ENCODE results near the gene PSKH1. TPM values are rescaled to one million over a fixed set of nuclear protein-coding genes. Genes with fewer than 3 reads are reported as not detected.

The PSKH1 gene
- 8.7 and 14.7 TPM in 2 replicates for total RNA-seq

GRCh38 chr16:67892899-67893742, at the start of gene PSKH1:
Gene PSKH1, plus strand, starts transcription at chr16:67893254. Its CDS starts 15,496 bp downstream, at chr16:67908750.

GRCh38 chr16:67846320-67847063, 46.6 kb upstream of the PSKH1 start, which contains the start of gene NUTF2:
Gene NUTF2, plus strand, starts transcription at chr16:67846933. Its CDS starts 18,198 bp downstream, at chr16:67865131.

GRCh38 chr16:67847064-67847861, 45.8 kb upstream of the PSKH1 start, which contains the start of gene CENPT:
Gene CENPT, minus strand, starts transcription at chr16:67847693. Its CDS starts 13,834 bp downstream, at chr16:67833859.

GRCh38 chr16:67872631-67873434, 20.2 kb upstream of the PSKH1 start, which contains the start of gene EDC4:
Gene EDC4, plus strand, starts transcription at chr16:67873052. Its CDS starts 210 bp downstream, at chr16:67873262.

GRCh38 chr16:67884684-67885083, 8.4 kb upstream of the PSKH1 start, which contains the start of gene NRN1L:
Gene NRN1L, plus strand, starts transcription at chr16:67884885. Its CDS starts 19 bp downstream, at chr16:67884904.

DNA sequence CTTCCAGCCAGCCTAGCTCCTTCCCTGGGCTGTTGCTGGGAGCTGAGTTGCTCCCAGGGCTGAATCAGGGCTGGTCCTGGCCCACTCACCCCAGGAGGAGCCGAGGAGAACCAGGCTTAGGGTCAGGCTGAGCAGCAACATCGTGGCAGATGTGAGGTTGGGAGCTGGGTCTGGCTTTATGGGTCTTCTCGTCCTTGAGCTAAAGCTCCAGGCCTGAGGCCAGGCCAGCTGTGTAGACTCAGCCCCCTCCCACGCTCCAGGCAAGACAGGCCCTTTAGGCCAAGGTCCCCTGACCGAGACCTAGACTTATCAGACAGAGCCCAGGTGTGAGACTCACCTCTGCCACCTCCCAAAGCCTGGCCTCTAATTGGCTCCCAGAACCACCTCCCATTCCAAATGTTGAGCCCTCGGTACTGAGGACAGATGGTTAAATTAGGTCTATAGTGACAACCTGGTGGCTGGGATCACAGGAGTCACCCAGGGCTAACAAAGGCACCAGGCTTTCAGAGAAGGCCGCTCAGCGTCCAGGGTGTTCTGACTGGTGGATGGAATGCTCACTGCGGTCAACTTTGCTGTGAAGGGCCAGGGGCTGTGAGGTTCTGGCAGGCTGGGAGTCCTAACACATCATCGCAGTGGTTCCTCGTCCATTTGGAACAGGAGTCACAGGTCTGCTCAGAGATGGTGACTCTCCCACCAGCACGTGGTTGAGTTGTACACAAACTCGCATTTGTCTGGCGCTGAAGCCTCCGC, 38.8 kb downstream of the PSKH1 start, which contains the start of gene CTRL:
Gene CTRL, minus strand, starts transcription at position 151 of the 750 bp plus-strand sequence. Its CDS starts 10 bp downstream, at position 141.

DNA sequence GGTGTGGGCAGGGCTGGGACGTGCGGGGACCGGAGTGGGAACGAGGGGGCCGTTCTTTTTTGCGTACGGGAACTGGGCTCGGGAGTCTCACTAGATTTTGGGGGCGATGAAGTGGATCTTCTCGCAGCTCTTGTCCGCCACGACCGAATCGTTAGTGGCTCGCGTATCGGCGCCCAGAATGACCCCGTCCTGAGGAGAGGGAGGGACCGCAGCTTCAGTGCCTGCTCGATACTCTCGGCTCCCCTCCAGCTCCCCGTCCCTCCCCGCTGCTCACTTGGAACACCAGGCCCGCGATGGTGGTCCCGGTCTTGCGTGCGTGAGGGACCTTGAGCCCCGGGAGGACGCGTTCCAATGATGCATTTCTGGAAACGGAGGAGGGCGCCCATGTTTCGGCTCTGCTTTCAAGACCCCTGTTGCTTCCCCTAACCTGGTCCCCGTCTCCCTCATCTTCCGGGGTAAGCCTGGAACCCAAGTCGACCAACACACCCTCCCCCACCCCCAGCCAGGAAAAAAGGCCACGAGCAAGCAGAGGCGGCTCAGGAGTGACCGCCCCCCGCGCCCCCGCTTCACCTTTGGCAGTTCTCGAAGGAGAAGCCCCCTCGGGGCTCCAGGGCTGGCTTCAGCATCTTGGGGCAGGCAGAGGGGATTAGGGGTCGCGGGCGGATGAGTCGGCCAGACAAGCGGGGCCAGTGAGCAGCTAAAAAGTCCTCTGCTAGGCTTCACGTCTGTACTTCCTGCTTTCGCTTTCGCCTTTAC, 43.2 kb downstream of the PSKH1 start, which contains the start of gene PSMB10:
Gene PSMB10, minus strand, starts transcription at position 727 of the 756 bp plus-strand sequence. Its CDS starts 101 bp downstream, at position 626.

DNA sequence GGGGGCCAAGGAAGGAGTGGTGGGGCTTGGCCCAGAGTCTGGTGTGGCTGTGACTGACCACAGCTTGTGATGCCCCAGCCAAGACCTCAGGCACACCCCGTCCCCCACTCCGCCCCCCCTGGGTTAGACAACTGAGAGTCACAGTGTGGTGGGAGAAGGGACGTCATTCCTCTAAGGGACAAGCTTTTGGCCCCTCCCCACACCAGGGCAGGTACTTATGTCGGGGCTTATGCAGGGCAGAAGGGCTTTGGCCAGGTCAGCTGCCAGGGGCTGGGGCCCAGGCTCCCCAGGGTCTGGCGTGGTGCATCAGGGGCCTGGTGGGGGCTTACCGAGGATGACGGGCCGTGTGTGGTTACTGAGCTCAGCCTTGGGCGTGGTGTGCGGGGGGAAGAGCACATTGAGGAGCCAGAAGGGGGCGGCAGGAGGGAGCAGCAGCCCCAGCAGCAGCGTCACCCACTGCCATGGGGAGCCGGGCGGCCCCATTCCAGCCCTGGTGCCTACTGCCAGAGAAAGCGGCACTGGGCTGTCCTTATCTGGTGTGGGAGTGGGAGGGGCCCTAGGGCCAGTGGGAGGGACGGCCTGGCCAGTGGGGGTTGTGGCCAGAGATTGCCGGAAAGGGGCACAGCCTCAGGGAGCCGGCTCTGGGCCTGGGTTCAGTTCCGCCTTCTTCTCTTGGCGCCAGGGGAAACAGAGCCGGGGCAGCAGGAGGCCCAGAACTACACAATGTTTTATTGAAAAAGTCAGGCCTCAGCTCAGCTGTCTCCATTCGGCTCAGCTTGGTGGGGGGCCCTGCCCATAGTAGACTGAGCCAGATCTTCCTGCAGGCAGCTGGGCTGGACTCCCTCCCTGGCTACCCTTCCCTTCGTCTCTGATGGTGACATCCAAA, 50.8 kb downstream of the PSKH1 start, which contains the start of gene LCAT:
Gene LCAT, minus strand, starts transcription at position 502 of the 886 bp plus-strand sequence. Its CDS starts 19 bp downstream, at position 483.

DNA sequence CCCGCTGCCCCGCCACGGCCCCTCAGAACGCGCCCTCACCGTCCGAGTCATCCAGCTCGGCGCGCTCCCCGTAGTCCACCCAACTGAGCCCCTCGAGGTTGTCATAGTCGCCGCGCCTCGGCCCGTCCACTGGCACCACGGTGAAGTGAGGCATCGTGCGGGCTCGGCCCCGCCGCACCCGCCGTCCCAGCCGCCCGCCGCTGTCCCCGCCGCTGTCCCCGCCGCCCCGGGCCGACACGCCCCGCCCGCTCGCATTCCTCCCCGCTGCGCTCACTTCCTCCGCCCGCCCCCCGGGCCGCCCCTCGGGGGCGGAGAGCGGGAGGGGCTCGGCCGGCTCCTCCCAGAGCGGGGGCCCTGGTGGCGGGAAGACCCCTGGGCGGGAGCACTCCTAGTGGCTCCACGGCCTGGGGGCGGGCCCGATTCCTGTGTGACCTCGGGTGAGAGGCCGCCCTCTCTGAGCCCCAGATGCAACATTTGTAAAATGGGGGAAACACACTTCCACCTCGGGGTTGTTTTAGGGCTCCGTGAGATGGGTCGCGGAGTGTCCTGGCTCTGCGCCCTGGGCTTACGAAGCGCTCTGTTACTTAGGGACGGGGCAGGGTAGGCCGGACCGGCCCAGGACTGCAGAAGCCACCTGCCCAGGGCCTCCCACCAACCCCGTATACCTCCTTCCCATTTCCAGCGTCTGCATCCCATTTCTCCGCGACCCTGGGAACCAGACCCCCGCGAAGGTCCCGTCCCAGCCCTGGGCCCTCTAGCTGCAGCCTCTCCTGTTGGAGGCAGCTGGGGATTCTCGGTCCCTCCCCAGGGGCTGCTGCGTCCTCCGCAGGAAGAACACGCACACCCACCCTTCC, 75.6 kb downstream of the PSKH1 start, which contains the start of gene SLC12A4:
Gene SLC12A4, minus strand, starts transcription at position 238 of the 854 bp plus-strand sequence. Its CDS starts 84 bp downstream, at position 154.

Other genes with a start within 250 kb of the PSKH1 start
- 0.14 and 0.28 TPM in 2 replicates for gene CARMIL2, start 248.1 kb upstream of the PSKH1 start, total RNA-seq
- 8.2 and 9.5 TPM in 2 replicates for gene ACD, start 233.0 kb upstream of the PSKH1 start, total RNA-seq
- 0.43 and 0.65 TPM in 2 replicates for gene PARD6A, start 232.3 kb upstream of the PSKH1 start, total RNA-seq
- 15.5 and 16.6 TPM in 2 replicates for gene ENKD1, start 226.5 kb upstream of the PSKH1 start, total RNA-seq
- 5.7 and 6.0 TPM in 2 replicates for gene C16orf86, start 226.4 kb upstream of the PSKH1 start, total RNA-seq
- gene GFOD2, start 173.9 kb upstream of the PSKH1 start, total RNA-seq: 9.1 and 13.9 TPM in 2 replicates
- gene RANBP10, start 86.7 kb upstream of the PSKH1 start, total RNA-seq: 3.1 and 4.3 TPM in 2 replicates
- 0.57 and 1.2 TPM in 2 replicates for gene TSNAXIP1, start 86.4 kb upstream of the PSKH1 start, total RNA-seq
- gene THAP11, start 50.9 kb upstream of the PSKH1 start, total RNA-seq: 22.3 and 31.9 TPM in 2 replicates
- 94.4 and 101 TPM in 2 replicates for gene NUTF2, start 46.3 kb upstream of the PSKH1 start, total RNA-seq
- 13.5 and 15.4 TPM in 2 replicates for gene CENPT, start 45.6 kb upstream of the PSKH1 start, total RNA-seq
- gene EDC4, start 20.2 kb upstream of the PSKH1 start, total RNA-seq: 39.3 and 43.6 TPM in 2 replicates
- gene NRN1L, start 8.4 kb upstream of the PSKH1 start, total RNA-seq: 0.14 TPM in 1 of 2 replicates, not detected in the other
- 0.74 and 0.85 TPM in 2 replicates for gene CTRL, start 38.6 kb downstream of the PSKH1 start, total RNA-seq
- 61.4 and 82.1 TPM in 2 replicates for gene PSMB10, start 43.6 kb downstream of the PSKH1 start, total RNA-seq
- gene LCAT, start 50.9 kb downstream of the PSKH1 start, total RNA-seq: 3.6 and 6.1 TPM in 2 replicates
- gene SLC12A4, start 75.4 kb downstream of the PSKH1 start, total RNA-seq: 105 and 150 TPM in 2 replicates
- not detected in 2 replicates for gene DPEP3, start 87.2 kb downstream of the PSKH1 start, total RNA-seq
- not detected in 2 replicates for gene DPEP2, start 106.2 kb downstream of the PSKH1 start, total RNA-seq
- not detected in 2 replicates for gene DPEP2NB, start 122.7 kb downstream of the PSKH1 start, total RNA-seq
- 7.8 and 10.3 TPM in 2 replicates for gene DDX28, start 130.0 kb downstream of the PSKH1 start, total RNA-seq
- 10.8 and 12.5 TPM in 2 replicates for gene DUS2, start 130.0 kb downstream of the PSKH1 start, total RNA-seq
- 6.7 and 8.3 TPM in 2 replicates for gene NFATC3, start 192.1 kb downstream of the PSKH1 start, total RNA-seq

Data from smooth muscle cell of bladder (primary cell).